GM18907 (cell line): ENCODE results near the gene SFMBT2.
A peak's percentile ranks its signal among the peaks of the same experiment; 100 is the strongest.

ENCODE experiments used
- ATAC-seq: cut with Tn5 transposase; IDR thresholded peaks from one replicate; pipeline ENCODE4 v1.9.1; 2021; ENCODE audit warnings: mild to moderate bottlenecking, moderate library complexity; ENCODE audit not compliant: unreplicated experiment

Gene SFMBT2

DNA sequence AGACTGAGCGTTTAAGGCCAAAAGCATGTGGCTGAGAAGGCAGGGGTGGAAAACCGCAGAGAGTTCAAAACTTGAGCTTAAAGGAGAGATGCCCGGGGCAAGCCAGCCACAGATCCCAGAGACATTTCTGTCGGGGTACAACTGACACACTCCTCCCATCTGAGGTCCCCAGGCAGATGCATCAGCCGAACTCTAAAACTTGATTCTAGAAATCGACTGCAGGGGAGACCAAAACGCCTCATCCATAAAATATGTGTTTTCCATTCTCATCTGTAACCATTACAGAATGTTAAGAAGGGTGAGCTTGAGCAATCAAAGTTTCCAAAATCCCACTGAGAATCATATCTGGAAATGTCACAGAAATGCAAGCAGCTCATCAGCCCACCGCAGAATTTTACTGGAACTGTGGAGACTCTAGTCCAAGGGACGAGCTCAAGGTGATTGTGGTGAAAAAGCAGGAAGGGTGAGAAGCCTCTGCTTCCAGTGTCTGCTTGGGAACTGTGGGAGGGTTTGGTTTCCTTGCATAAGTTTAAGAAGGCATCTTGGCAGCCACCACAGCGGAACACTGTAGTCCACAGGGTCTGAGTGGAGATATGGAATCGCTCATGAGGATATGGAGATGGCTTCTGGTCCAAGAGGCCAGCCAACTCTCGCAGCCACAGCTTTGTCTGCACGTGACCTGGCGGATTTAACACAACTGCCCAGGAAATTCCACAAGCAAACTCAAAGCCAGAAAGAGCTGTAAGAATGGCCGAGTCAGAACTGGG is 249.2 kb downstream of the SFMBT2 start:
- no peak for ATAC-seq

DNA sequence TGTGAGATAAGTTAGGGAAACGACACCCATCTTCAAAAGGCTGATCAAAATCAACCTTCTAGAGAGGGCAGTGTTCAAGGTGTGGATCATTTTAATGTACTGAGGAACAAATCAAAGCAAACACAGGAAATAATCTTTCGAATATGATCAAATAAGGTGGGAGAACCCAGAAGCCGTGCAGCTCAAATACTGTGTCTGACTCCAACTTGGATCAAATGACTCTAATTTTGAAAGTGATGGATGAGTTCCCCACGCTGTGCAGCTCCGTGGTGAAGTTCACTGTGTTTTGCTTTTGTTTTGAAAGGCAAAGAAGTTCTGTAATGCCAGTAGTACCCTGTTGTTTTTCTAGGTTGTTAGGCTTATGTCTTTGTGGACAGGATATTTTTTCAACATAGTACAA is 250.9 kb downstream of the SFMBT2 start:
- no peak for ATAC-seq

DNA sequence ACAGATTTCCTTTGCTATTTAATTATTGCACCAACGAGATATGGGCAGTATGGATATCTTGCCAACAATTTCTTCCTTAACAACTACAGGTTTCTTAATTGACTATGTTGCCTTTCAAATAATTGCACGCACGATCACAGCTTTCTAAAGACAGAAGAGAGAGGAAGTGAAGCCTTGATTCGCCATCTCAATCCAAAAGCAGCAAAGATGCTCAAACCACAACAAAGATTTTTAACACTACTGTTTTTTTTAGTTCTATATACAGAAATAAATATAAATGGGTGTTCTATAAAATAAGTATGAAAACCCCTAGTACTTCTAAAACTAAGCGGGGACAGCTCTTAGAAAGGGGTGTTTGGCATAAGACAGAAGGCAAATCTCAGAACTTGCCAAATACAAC is 251.3 kb downstream of the SFMBT2 start:
- no peak for ATAC-seq

DNA sequence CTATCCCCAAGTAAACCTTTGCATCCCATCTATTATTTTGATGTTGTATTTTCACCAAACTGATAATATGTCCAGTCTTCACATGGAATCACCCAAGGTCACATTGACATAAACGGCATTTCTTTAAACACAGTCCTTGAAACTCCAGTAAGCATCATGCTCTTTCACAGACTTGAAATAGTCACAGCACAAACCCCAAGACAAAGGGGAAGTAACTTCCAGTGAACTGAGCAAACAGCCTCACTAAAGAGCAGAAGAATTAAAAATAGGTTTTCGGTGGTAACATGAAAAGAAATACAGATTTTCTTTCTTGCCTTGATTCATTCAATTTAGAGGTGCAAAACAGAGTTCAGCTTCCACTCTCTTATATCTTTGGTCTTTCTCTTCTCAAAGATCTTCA is 253.7 kb downstream of the SFMBT2 start:
- no peak for ATAC-seq

DNA sequence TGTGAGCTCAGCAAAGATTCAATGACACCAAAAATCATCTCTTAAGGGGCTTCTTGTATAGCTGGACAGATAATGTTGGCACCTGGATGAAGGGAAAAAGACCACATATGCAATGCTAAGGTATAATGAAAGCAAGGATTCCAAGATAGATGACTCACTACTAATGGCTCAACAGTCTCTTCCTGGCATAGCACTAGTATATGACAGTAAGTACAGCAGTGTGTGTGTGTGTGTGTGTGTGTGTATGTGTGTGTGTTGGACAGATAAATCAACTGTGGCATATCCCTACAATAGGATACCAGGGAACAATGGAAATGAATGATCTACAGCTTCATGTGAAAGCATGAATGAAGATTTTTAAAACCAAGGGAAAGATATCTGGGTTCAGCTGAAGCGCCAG is 257.1 kb downstream of the SFMBT2 start:
- no peak for ATAC-seq

DNA sequence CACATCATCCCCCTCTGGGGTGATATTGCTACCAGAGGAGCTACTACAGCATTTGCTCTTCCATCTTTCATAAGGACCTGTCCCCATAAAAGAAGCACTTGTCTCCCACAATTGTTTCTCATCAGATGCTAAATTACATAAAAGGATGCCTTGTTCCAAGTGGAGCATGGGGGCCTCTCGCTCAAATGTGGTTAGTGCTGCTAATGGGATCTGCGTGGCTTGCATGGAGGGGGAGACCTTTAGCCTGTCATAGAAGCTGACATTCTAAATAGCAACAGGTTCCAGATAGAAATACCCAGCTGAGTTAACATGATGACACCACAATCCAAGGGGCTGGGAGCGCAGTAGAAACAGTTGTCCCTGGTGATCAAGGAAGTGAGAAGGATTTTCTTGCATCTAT is 257.9 kb downstream of the SFMBT2 start:
- ATAC-seq: no peak

DNA sequence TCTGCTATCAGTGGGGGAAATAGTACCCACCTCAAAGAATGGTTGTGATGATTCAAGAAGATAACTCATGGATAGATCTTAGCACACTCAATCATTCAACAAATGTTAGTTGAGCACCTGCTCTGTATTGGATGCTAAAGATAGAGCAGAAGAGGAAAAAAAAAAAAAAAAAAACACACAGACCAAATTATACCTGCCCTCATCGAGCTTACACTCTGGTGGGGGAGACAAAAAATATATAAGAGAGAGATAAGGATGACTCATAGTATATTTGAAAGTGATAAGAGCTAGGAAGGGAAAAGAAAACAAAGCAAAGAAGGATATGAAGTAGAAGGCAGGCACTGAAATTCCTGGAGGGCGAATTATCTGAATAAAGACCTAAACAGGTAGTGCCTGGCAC is 258.5 kb downstream of the SFMBT2 start:
- no peak for ATAC-seq

DNA sequence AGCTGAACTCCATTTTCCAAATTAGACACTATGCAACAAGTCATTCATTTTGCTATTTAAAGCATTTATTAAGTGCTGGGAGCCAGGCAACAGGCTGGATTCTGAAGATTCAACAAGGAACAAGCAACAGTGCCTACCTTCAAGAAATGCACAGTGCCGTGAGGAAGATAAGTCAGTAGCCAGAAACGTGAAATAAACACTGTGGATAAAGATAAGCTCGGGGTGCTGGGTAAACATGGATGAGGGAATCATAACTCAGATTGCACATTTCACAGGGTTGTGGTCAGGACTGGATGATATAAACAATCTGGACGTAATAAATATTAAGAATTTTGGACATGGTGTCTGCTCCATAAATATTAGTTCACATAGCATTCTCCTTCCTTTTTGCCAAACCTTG is 259.3 kb downstream of the SFMBT2 start:
- no peak for ATAC-seq

DNA sequence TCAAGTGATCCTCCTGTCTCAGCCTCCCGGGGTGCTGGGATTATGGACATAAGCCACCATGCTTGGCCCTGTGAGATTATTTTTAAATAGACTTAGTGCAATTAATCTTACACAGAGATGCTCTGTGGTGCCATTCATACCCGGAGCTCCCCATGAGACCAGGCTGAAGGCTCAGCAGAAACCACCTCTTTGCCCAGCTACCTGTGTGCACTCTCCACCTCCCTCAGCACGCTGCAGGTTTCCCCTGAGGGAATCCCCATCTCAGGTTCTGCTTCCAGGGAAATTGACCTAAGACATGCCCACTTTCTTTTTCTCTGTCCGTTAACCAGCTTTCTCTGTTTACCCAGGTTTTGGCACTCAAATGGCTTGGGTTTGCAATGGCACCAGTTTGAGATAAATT is 260.5 kb downstream of the SFMBT2 start:
- no peak for ATAC-seq

DNA sequence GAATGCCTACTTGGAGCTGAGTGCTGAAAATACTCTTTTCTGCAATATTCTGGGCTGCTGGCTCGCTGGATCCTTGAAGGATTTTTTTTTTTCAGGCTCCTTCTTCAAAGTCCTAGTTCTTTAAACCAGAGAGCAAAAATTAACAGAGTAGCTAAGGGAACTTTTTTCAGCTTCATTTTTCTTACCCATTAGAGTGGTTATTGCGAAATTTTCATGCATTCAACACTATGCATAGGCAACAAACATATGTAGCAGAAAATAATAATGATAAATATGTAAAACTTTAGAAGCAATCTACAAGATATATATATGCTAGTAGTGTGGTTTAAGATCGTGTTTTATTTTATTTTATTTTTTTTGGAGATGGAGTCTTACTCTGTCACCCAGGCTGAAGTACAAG is 264.6 kb downstream of the SFMBT2 start:
- ATAC-seq: no peak

DNA sequence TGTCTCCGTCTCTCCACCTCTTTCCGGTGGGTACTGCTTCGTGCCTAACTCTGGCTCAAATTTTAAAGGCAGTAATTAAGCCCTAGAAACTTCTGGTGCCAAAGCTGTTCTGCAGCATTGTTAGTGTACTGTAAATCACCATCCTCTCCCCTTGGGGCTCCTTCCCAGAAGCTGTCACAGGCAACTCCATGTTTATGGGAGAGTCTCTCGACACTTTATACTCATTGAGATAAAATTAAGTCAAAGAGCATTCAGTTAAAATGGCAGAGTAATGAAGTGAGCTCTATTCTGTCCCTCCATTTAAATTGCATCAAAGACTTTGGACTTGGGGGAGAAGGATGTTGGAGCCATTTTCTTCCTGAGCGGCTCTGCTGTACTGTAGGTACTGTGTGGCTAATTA is 274.8 kb downstream of the SFMBT2 start:
- no peak for ATAC-seq

DNA sequence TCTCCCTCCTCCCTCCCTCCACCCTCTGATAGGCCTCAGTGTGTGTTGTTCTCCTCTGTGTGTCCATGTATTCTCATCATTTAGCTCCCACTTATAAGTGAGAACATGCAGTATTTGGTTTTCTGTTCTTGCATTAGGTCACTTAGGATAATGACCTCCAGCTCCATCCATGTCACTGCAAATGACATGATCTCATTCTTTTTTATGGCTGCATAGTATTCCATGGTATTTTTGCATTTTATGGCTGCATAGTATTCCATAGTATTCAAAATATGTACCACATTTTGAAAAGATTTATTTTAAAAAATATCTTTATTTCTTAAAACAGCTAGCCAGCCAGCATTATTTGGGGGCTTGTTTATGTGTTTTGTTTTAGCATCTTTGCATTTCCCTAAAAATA is 275.6 kb downstream of the SFMBT2 start:
- no peak for ATAC-seq

DNA sequence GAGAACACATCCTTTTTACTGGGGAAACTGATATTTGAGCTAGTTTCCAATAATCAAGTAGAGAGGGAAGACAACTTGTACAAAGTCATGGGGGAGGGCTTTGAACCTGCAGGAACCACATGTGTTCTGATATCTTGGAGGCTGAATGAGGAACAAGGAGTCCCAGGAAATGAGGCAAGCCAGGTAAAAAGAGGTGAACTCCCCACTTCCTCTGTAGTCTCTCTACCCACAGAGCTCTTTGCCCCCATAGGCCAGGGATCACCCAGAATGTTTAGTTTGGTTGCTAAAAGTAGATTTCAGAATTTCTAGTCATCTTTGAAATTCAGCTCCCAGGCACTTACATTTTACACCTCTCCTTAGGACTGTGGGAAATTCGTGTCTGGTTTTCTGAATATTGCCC is 276.4 kb downstream of the SFMBT2 start:
- no peak for ATAC-seq

DNA sequence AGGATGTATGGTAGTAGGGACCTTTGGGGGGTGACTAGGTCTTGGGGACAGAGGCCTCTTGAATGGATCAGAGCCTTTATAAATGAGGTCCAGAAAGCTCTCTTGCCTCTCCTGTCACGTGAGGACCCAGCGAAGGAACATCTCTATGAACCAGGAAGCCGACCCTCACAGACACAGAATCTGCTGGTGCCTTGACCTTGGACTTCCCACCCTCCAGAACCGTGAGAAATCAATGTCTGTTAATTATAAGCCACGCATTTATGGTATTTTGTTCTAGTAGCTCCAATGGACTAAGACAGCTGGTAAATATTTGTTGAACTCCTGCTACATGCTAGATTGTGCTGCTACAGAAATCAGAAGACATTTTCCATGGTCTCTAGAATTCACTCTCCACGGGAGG is 276.9 kb downstream of the SFMBT2 start:
- no peak for ATAC-seq

DNA sequence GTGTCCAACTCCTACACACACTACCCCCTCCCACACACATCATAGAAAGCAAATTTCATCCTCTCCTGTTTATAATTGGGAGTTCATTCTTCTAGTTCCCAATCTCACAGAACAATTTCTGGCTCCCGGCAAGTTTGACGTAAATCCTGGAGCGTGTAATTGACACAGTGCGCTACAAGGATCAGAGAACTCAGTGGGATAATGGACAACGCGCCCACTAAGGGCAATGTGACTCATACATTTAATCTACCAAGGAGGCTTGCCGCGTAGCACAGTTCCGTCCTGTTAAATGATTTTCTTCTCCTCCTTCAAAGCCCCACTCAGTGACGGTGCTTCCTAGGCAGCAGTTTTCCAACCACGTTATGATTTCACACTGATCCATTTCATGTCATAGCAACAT is 277.6 kb downstream of the SFMBT2 start:
- ATAC-seq: no peak

DNA sequence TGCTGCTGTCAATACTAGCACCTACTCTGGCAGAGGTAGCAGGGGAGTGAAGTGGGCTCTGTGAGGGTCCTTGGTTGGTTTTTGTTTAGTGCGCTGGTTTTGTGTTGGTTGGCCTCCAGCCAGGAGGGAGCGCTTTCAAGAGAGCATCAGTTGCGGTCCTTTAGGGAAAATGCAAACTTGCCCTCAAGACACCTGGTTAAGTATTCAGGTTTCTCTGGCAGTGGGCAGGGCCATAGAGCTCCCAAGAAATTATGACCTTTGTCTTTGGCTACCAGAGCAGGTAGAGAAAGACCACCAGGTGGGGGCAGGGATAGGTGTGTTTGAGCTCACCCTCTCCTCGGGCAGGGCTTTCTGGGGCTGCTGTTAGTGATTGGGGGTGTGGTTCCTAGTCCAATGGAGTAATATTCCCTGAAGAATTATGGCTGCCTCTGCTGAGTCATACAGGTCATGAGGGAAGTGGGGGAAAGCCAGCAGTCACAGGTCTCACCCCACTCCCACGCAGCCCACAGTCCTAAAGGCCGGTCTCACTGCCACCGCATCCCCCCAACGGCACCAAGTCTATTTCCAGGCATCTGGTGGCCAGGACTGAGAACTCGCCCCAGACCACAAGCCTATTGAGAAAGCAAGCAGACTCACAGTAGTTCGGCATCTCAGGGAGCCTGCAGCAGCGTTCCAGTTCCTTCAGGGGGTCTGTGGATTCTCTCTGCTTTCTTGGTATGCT is 280.5 kb downstream of the SFMBT2 start:
- ATAC-seq: no peak

DNA sequence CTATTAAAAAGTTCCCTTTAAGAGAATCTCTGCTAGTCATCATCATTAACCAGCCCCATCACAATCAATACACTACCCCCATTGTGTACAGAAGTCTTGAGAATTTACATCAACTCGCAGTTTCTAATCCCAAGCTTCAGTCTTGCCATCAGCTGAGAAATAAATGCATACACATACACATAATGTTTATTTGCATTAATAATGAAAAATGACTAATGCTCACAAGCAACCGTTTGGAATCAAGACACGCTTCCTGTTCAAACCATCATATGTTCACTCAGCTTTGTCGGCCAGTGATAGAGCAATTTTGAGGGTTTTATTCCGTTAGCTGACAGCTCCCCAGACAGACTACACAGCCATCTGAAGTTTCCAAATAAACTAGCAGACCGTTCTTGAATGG is 287.1 kb downstream of the SFMBT2 start:
- ATAC-seq: no peak

DNA sequence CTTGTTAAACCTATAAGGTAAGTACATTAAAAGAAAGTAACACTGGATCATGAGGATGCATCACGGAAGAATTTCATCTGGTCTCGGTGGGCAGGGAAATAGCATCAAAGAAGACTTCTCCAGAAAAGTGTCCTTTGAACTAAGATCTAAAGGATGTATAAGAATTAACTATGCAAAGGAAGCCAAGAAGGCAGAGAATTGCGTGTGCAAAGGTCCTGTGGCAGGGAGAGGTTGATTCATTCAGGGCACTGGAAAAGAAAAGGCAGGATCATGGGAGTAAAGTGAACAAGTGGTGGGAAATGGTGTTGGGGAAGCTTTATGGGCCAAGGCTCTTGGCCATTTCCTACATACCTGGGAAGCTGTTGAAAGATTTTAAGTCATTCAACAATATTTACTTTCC is 288.3 kb downstream of the SFMBT2 start:
- no peak for ATAC-seq

DNA sequence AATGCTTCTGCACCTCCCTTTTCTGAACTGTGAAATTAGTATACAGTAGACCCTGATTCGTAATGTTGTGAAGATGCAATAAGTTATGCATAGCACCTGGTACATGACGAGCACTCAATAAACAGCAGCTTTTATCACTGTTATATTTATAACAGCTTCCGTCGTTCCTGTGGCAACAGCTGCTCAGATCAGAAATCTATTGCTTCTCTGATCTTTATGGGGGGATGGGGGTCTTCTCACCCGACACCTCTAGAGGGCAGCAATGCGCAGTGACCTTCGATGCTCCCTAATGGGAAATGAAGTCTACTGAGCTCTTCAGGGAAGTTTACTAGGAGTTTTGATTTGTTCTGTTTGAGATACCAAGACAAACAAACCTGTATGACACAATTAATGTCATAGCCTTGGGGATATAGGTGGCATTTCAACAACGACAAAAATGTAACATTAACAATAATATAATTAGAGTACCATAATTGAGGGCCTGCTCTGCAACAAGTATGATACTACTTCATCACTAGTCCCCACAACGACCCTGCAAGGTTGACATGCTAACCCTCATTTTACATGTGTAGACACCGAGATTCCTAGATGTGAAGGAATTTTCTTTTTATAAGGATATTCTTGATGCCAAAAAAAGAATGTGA is 289.6 kb downstream of the SFMBT2 start:
- ATAC-seq: peak; percentile 72

DNA sequence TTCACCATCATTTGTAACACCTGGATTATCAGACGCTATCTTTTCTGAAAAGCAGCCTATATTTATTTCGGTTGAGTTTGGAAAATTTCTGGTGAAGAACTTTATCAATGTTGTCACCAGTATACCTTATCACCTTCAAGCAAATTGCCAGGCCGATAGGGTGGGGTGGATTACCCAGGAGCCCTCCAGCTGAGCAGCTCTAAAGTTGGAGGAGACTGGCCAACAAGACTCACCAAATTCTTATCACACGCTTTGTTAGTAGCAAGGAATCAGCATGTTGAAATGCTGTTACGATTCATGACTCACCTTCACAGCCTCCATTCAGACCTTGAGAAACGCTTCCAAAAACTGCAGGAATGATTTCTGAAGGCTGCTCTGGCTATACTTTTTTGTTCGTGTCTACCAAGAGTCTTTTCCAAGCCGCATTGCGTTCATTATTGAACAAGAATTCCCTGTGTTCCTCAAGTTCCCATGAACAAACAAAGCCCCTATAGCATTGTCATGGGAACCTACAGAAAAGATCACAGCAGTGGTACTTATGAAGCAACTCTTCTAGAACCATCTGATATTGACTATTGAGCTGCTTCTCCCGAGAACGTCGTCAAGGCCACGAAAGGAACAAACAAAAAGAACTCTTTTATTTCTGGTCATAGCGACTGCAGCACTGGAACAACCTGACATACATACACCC is 291.4 kb downstream of the SFMBT2 start:
- no peak for ATAC-seq

DNA sequence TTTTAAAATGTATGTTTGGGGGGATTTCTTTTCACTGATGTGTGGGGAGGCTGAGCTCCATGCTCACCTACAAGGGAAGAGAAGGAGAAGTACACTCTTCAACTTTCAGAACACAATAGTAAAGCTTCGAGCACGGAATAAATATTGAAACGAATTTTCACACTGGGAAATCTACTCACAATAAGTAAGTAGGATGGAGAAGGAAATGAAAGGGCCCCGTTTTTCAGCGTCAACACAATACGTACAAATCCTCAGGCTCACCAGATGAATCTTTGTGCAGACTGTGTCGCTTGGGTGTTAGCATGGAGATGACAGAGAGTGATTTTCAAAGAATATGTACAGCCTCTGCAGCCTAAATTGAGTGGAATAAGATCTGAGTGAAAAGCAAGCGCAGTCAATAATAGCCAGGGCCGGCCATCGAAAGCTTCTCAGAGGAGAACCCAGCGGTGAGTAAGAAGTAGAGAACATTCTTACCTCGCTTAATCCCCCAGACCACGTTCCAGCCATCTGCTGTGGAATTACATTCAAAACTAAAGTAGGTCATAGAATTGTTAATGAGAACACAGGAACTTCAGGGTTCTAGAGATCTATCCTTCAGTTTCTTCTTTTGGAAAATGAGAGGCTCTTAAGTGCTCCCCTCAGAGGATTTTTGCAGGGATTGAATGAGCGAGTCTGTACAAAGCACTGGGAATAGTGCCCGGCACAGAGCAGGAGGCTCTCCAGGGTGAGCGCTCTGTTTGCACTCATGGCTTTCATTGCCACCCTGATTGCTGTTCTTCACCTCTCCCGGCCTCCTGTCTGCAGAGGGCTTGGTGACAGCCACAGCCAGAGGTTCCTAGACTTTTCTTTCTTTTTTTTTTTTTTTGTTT is 292.8 kb downstream of the SFMBT2 start:
- no peak for ATAC-seq
